ENCODE measurements around the gene RAD18. TPM values are rescaled to one million over a fixed set of nuclear protein-coding genes. Genes with fewer than 3 reads are reported as not detected.

Gene RAD18
- total and polyA plus RNA-seq, 10 donors: 1.6 to 20.7 (median 12.4) TPM

- Histone ChIP-seq H3K4me3 (no peak overlapping the region), H3K9me3 (no peaks in the 10 kb centered on the region), H3K36me3 (peaks cover 0 to 7% (median 0%) of the 10 kb centered on the region in 6 donors), H3K27me3 (replicated peaks in 1 of 7) (no peaks in the 10 kb centered on the region), H3K27ac (no peak overlapping the region), H3K4me1 (no peaks in the 10 kb centered on the region)
- DNase-seq: no peak
- 94 to 98% (median 96%) methylated on average over 4 of the region's 4 CpGs for WGBS, 5 donors
- no peak for TF ChIP-seq CTCF (IDR thresholded peaks at IDR 0.05 in 8 of 11, conservative IDR thresholded peaks at IDR 0.05 in 3 of 11)
- TF ChIP-seq POLR2A (IDR thresholded peaks at IDR 0.05): no peak
- no peak for TF ChIP-seq POLR2AphosphoS5 (IDR thresholded peaks at IDR 0.05)
- intact Hi-C loops (cut with DNase I; ENCODE audit: low total_unique reads): no loop called here
Measured at GRCh38 chr3:8854656-8855055, 108.6 kb downstream of the RAD18 start.

GRCh38 chr3:8853081-8853480, 110.2 kb downstream of the RAD18 start:
- Histone ChIP-seq H3K27ac (no peak overlapping the region), H3K4me3 (no peak overlapping the region), H3K9me3 (no peaks in the 10 kb centered on the region), H3K4me1 (no peaks in the 10 kb centered on the region), H3K27me3 (replicated peaks in 1 of 7) (no peaks in the 10 kb centered on the region), H3K36me3 (peaks cover 0 to 7% (median 0%) of the 10 kb centered on the region in 6 donors)
- WGBS, 5 donors: 87 to 96% (median 95%) methylated on average over 5 of the region's 5 CpGs
- no peak for TF ChIP-seq POLR2A (IDR thresholded peaks at IDR 0.05)
- no peak for TF ChIP-seq CTCF (IDR thresholded peaks at IDR 0.05 in 8 of 11, conservative IDR thresholded peaks at IDR 0.05 in 3 of 11)
- TF ChIP-seq POLR2AphosphoS5 (IDR thresholded peaks at IDR 0.05): no peak
- intact Hi-C loops (cut with DNase I; ENCODE audit: low total_unique reads): no loop called here
- no peak for DNase-seq

- intact Hi-C loops (cut with DNase I; ENCODE audit: low total_unique reads): no loop called here
- DNase-seq: no peak
- no peaks in the 10 kb centered on the region for H3K4me1 ChIP-seq
- no peaks in the 10 kb centered on the region for H3K27me3 ChIP-seq (replicated peaks in 1 of 7)
- peaks cover 0 to 7% (median 0%) of the 10 kb centered on the region in 6 donors for H3K36me3 ChIP-seq
- no peak for TF ChIP-seq CTCF (IDR thresholded peaks at IDR 0.05 in 8 of 11, conservative IDR thresholded peaks at IDR 0.05 in 3 of 11)
- TF ChIP-seq POLR2AphosphoS5 (IDR thresholded peaks at IDR 0.05): no peak
- no peak for TF ChIP-seq POLR2A (IDR thresholded peaks at IDR 0.05)
- no peak overlapping the region for H3K27ac ChIP-seq
- H3K4me3 ChIP-seq: no peak overlapping the region
- 89 to 95% (median 94%) methylated on average over 5 of the region's 5 CpGs for WGBS, 5 donors
- no peaks in the 10 kb centered on the region for H3K9me3 ChIP-seq
Measured at GRCh38 chr3:8852511-8852910, 110.8 kb downstream of the RAD18 start.

- no peaks in the 10 kb centered on the region for H3K4me1 ChIP-seq
- no peak overlapping the region for H3K4me3 ChIP-seq
- intact Hi-C loops (cut with DNase I; ENCODE audit: low total_unique reads): no loop called here
- H3K27ac ChIP-seq: no peak overlapping the region
- TF ChIP-seq CTCF (IDR thresholded peaks at IDR 0.05 in 8 of 11, conservative IDR thresholded peaks at IDR 0.05 in 3 of 11) (no peak), POLR2AphosphoS5 (IDR thresholded peaks at IDR 0.05) (no peak), POLR2A (IDR thresholded peaks at IDR 0.05) (no peak)
- DNase-seq: no peak
- peaks cover 0 to 7% (median 0%) of the 10 kb centered on the region in 6 donors for H3K36me3 ChIP-seq
- WGBS, 5 donors: 71 to 82% (median 75%) methylated on average over 4 of the region's 4 CpGs
- H3K27me3 ChIP-seq (replicated peaks in 1 of 7): no peaks in the 10 kb centered on the region
- H3K9me3 ChIP-seq: no peaks in the 10 kb centered on the region
Measured at GRCh38 chr3:8851703-8852102, 111.6 kb downstream of the RAD18 start.

Data from spleen (tissue), 11 donors.